MV-4-11 (cell line): ENCODE results near the gene CALY.

Experiments used
- DNase-seq: peaks from one replicate; lab custom pipeline; 2025; lab: John Stamatoyannopoulos, UW

Gene CALY

GRCh38 chr10:133311570-133311969 is 25.1 kb downstream of the CALY start:
- no peak for DNase-seq

DNA sequence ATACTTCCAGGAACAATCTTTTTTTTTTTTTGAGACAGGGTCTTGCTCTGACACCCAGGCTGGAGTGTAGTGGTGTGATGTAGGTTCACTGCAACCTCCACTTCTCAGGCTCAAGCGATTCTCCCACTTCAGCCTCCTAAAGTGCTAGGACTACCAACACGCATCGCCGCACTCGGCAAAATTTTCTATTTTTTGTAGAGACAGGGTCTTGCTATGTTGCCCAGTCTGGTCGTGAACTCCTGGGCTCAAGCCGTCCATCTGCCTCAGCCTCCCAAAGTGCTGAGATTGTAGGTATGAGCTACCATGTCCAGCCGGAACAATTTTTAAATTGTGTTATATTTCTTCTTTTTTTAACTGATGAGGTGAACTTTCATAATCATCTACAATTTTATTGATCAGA is 25.9 kb downstream of the CALY start:
- no peak for DNase-seq

- DNase-seq, result no peak
Observed at GRCh38 chr10:133310399-133310755, 26.3 kb downstream of the CALY start.

GRCh38 chr10:133309720-133310398 is 26.8 kb downstream of the CALY start:
- DNase-seq, result no peak

DNA sequence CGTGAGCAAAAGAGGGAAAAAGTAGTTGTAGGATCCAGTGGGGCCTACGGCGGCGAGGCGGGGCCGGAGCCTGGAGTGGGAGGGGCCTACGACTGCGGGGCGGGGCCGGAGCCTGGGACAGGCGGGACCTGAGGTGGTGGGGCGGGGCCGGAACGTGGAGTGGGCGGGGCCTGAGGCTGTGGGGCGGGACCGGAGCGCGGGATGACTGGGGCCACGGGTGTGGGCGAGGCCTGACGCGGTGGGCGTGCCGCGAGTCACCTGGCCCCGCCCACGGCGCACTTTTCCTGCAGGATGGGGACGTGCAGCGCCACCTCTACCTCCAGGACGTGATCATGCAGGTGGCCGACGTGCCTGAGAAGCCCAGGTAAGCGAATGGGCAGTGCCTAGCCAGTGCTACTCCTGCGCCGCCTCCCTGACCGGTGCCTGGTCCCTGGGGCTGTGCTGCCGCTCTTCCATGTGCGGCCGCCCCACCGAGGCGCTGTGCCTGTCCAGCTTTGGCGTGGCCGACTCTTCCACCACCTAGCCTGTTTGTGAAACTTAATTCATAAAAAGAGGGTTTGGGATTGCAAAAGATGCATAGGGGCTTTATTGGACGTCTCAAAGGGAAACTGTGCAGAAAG is 27.5 kb downstream of the CALY start:
- DNase-seq, result peak; percentile 77

DNA sequence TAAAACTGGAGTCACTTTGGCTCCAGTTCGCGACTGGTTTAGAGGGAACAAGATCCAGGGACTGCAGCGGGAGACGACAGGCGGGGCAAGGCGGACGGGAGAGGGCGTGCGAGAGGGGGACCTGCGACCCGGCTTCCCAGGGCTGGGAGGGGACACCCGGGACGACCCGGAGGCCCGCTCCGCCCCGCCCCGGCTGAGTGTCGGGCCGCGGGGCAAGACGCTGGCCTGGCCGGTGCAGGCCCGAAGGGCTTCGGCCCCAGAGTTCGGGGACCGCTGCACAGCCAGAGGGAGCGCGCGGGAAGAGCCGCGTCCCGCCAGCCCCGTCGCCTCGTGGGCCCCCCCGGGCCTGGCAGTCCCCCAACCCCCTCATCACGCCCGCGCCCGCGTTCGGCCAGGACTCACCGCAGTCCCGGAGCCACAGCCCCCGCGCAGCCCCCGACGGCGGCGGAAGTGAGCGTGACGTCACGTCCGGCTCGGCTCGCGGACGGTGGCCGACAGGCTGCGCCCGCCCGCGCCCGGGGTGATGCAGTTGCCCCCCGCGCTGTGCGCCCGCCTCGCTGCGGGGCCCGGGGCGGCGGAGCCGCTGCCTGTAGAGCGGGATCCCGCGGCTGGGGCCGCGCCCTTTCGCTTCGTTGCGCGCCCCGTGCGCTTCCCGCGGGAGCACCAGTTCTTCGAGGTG is 28.1 kb downstream of the CALY start, which contains the start of the genes TUBGCP2 and ZNF511:
Gene TUBGCP2, minus strand, starts transcription at position 452 of the 679 bp plus-strand sequence. CDS start 5,931 bp downstream, outside the sequence.
Gene ZNF511, plus strand, starts transcription at position 494 of the 679 bp plus-strand sequence. Its CDS starts 30 bp downstream, at position 524.
- peak; percentile 77 for DNase-seq

DNA sequence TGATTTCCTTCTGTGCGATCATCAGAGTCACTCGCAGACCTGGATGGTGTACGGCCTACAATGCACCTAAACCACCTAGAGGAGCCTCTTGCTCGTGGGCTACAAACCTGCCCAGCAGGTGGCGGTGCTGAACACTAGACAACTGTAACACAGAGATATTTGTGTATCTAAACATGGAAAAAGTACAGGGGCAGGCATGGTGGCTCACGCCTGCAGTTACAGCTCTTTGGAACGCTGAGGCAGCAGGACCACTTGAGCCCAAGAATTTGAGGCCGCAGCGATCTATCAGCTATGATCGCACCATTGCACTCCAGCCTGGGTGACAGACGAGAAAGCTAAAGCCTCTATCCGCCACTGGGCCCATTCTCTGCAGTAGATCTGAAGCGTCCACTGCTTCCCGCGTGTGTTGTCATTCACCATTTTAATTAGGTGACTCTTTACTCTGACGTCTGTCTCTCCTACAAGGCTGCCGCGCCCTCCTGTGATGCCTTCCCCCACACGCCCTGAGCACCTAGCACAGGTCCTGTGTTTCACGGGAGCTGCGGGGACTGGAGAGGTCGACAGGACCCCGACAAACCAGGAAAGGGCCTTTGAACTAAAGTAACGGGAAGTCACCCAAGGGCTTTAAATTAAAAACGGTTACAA is 28.8 kb downstream of the CALY start:
- DNase-seq, result peak; percentile 32

DNA sequence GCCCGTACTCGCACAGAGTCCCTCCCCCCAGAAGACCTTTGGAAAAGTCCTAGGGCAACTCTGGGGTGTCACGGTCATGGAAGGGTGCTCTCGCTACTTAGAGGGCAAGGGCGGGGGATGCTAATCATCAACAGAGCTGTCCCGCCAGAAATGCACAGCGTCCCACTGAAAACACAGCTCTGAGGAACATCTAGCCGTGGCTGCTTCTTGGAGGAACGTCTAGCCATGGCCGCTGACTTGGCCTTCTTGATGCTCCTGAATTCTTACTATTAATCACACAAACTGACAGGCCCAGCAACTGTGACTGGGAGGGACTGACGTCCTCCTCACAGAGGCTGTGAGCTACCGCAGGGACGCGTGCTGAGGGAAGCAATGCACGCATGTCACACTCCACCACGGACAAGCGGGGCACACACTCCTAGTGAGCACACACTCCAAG is 29.7 kb downstream of the CALY start:
- DNase-seq, result no peak

DNA sequence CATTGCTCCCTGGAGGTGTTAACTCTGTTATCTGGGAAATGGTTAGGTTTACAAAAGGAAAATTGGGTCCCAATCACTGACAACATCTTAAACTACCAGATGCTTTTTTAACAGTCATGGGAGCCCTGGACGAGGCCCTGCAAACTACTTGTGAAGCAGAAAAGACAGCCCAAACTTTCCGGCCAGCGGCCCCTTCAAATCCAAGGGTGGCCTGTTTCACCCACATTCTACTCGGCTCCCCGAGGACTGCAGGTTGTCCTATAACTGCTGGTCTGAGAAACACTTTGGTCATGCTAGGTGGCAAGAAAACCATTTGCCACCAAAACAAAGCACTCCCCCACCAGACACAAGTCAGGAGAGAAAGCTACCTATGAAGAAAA is 30.6 kb downstream of the CALY start:
- DNase-seq, result no peak

DNA sequence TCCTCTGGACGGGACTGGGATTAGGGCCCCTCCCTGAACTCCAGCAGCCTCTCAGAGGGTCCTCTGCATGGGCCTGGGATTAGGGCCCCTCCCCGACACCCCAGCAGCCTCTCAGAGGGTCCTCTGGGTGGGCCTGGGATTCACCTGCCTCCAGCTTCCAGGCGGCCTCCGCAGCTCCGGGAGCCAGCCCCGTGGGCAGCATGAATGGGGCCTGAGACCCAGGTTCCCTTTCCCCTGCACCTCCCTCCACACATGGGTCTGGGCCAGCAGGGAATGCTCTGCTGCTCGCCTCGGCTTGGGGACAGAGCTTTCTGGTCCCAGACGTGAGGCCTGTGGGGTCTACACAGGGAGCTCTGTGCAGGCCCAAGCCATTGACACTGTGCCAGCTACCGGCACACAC is 33.5 kb downstream of the CALY start:
- no peak for DNase-seq

GRCh38 chr10:133302230-133302629 is 34.5 kb downstream of the CALY start:
- no peak for DNase-seq

DNA sequence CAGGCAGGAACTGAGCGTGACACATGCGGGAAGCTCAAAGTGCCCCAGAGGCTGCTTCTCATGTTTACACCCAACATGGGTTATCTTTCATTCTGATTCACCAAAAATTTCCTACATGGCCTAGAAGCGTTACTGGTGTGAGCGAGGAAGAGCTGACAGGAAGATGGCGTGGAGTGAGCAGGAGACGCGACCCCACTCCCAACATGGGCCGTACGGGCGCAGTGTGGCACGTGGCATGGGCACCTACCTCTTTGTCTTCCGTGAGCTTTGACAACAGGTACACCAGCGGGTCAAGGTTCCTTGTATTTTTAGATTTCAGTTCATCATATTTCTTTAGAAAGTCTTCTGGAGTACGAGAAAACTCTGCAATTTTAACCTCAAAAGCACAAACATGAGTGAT is 37.0 kb downstream of the CALY start:
- DNase-seq, result no peak

- DNase-seq, result no peak
Observed at GRCh38 chr10:133299224-133299623, 37.5 kb downstream of the CALY start.

- no peak for DNase-seq
Observed at GRCh38 chr10:133298466-133298865, 38.2 kb downstream of the CALY start.

GRCh38 chr10:133297504-133297903 is 39.2 kb downstream of the CALY start:
- DNase-seq, result no peak

DNA sequence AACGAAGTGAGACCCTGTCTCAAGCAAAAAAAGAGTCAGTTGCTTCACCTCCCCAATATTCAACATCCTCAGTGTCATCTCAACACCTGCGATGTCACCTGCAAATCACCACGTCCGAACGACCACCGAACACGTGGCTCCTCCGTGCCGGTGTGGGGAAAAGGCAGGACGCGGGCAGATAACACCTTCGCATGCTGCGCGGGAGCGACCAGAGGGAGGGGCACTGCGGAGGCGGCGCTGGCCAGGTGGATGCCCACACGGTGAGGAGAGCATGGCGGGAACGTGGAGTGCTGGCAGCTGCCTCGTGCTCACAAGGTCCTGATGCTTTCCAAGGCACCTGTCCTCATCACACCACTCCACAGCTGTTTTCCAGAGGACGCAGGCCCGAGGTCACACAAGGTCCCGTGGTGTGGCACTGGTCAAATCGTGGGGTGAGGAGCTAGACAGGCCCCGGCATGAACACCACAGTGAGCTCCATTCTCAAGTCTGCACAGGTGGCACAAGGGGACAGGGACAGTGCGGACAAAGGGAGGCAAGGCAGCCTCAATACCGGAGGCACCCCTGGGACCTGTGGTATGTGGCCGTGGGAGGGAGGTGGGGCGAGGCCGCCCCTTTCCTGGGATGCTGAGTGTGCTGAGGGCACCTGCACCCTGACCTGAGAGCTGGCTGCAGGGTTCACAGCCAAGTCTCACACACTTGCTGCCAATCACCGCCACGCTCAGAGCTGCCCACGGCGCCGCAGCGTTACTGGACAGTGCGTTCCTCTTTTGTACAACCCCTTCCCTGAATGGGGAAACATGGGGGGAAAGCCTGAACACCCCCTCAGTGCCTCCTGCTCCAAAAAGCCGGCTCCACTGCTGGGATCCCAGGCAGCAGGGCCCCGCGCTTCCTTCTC is 41.0 kb downstream of the CALY start:
- no peak for DNase-seq

DNA sequence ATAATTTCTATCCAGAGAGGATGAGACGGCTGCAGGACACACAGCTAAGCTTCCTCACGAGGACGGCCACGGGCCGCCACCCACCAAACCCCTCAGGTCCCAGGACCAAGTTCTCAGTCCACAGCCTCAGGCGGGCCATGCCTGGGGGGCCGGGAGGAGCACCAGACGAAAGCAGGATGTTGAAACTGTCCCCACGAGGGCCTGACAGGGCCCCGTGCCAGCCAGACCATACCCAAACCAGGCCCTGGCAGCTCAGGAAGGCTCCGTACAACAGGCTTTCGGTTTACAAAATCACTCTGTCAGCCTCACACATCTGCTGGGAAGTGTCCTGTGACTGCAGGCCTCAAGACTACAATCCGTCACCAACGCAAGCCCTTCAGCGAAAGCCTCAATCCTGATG is 42.5 kb downstream of the CALY start:
- peak; percentile 48 for DNase-seq

- DNase-seq, result peak; percentile 48
Observed at GRCh38 chr10:133293810-133294119, 42.9 kb downstream of the CALY start.

- DNase-seq, result peak; percentile 88
Observed at GRCh38 chr10:133292919-133293809, 43.5 kb downstream of the CALY start.

DNA sequence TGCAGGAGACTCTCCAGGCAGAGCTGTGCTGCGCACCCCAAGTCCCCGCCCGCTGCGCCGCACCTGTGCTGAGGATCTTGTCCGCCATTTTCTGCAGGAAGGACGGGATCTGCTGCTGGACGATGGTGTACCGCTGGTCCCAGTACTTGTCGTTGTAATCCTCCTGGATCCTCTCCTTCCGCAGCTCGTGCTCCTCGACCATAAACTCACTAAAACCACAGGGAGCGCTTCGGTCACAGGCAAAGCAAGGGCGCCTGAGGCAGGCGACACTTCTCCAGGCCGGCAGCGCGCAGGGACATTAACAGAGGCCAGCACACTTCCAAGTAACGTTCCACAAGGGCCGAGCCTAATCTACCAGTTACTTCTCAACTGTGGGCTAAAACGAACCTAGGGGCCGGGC is 46.9 kb downstream of the CALY start:
- DNase-seq, result no peak
